CD14-positive monocyte (primary cell): ENCODE measurements around the gene ACMSD. TPM values are rescaled to one million over a fixed set of nuclear protein-coding genes. Genes with fewer than 3 reads are reported as not detected.
A peak's percentile ranks its signal among the peaks of the same experiment; 100 is the strongest.

Experiments
- DNase-seq, 3 donors: peaks; one replicate each; pipeline ENCODE4 v3.0.0-alpha.2; 2011 to 2022
- H2AFZ ChIP-seq: 2 replicates; pipeline ENCODE4 v1.6.0; 2012; ENCODE audit warnings: mild to moderate bottlenecking, low read depth, low read length, inconsistent platforms; ENCODE audit not compliant: insufficient read depth, poor library complexity, severe bottlenecking
- H3K27ac ChIP-seq, 2 donors: 1 replicate in 1 of 2; 2 replicates in 1 of 2; pipeline ENCODE4 v1.5.1; 2012 to 2013; ENCODE audit warnings: low read length in 2 of 2, control low read depth in 1 of 2, inconsistent platforms in 1 of 2, low read depth in 1 of 2, mild to moderate bottlenecking in 1 of 2
- H3K27me3 ChIP-seq, 2 donors: one replicate each; pipeline versions ENCODE4 v1.6.0 to v1.6.1; 2011 to 2013; ENCODE audit warnings: low read length in 2 of 2; ENCODE audit not compliant: control insufficient read depth in 2 of 2, insufficient read depth in 2 of 2
- H3K36me3 ChIP-seq, 2 donors: replicated peaks in 1 of 2; 1 replicate in 1 of 2; 2 replicates in 1 of 2; pipeline versions ENCODE4 v1.5.1 to v1.6.1; 2012 to 2013; ENCODE audit warnings: low read length in 2 of 2, control low read depth in 1 of 2, inconsistent platforms in 1 of 2, mild to moderate bottlenecking in 1 of 2; ENCODE audit not compliant: insufficient read depth in 2 of 2, control insufficient read depth in 1 of 2
- H3K4me1 ChIP-seq, 2 donors: 1 replicate in 1 of 2; 2 replicates in 1 of 2; pipeline versions ENCODE4 v1.5.1 to v1.6.1; 2012 to 2013; ENCODE audit warnings: low read length in 2 of 2, control low read depth in 1 of 2, inconsistent platforms in 1 of 2, mild to moderate bottlenecking in 1 of 2, moderate library complexity in 1 of 2; ENCODE audit not compliant: insufficient read depth in 2 of 2, control insufficient read depth in 1 of 2
- H3K4me2 ChIP-seq: replicated peaks from 2 replicates; pipeline ENCODE3; 2012; ENCODE audit warnings: low read length, moderate library complexity, mild to moderate bottlenecking; ENCODE audit not compliant: poor library complexity, severe bottlenecking; ENCODE audit errors: extremely low read depth
- H3K4me3 ChIP-seq, 3 experiments: fragments of 200-600 bp in 1 of 3; sonication (generic) in 1 of 3; replicated peaks in 1 of 3; 1 replicate in 2 of 3; 2 replicates in 1 of 3; pipeline ENCODE4 v1.5.1; 2011 to 2013; ENCODE audit warnings: low read length in 3 of 3, mild to moderate bottlenecking in 3 of 3, control low read depth in 2 of 3, low read depth in 2 of 3, inconsistent platforms in 1 of 3, moderate library complexity in 1 of 3
- H3K79me2 ChIP-seq: 2 replicates; pipeline ENCODE4 v1.6.0; 2012; ENCODE audit warnings: mild to moderate bottlenecking, control low read depth, inconsistent platforms, low read length, moderate library complexity; ENCODE audit not compliant: insufficient read depth
- H3K9ac ChIP-seq: 2 replicates; pipeline ENCODE4 v1.6.0; 2017; ENCODE audit warnings: low read length, mild to moderate bottlenecking; ENCODE audit not compliant: insufficient read depth, poor library complexity, severe bottlenecking
- H3K9me3 ChIP-seq, 2 donors: replicated peaks in 1 of 2; 1 replicate in 1 of 2; 2 replicates in 1 of 2; pipeline versions ENCODE4 v1.5.1 to v1.6.1; 2012 to 2013; ENCODE audit warnings: low read length in 2 of 2, control low read depth in 1 of 2; ENCODE audit not compliant: control insufficient read depth in 1 of 2, insufficient read depth in 1 of 2
- H4K20me1 ChIP-seq: 2 replicates; pipeline ENCODE4 v1.6.0; 2012; ENCODE audit warnings: mild to moderate bottlenecking, low read length, control low read depth, moderate library complexity; ENCODE audit not compliant: insufficient read depth
- H3K27ac Mint-ChIP-seq, 7 donors: one replicate each; pipeline ENCODE4 v1.8.0; 2020; ENCODE audit warnings: mild to moderate bottlenecking in 7 of 7, mixed read lengths in 7 of 7, moderate library complexity in 6 of 7, inconsistent platforms in 2 of 7
- H3K27me3 Mint-ChIP-seq, 3 donors: one replicate each; pipeline ENCODE4 v1.8.0; 2021 to 2022; ENCODE audit warnings: low read depth in 3 of 3, mild to moderate bottlenecking in 3 of 3, mixed read lengths in 3 of 3, moderate library complexity in 3 of 3, inconsistent platforms in 1 of 3
- H3K36me3 Mint-ChIP-seq, 2 donors: one replicate each; pipeline ENCODE4 v1.8.0; 2020; ENCODE audit warnings: mixed read lengths in 2 of 2, inconsistent platforms in 1 of 2, mild to moderate bottlenecking in 1 of 2
- H3K4me1 Mint-ChIP-seq: one replicate; pipeline ENCODE4 v1.8.0; 2020; ENCODE audit warnings: mild to moderate bottlenecking, mixed read lengths
- H3K4me3 Mint-ChIP-seq, 2 donors: one replicate each; pipeline ENCODE4 v1.8.0; 2020; ENCODE audit warnings: mild to moderate bottlenecking in 2 of 2, mixed read lengths in 2 of 2, moderate library complexity in 1 of 2
- H3K9me3 Mint-ChIP-seq, 7 donors: one replicate each; pipeline ENCODE4 v1.8.0; 2020 to 2022; ENCODE audit warnings: mixed read lengths in 7 of 7, mild to moderate bottlenecking in 6 of 7, moderate library complexity in 6 of 7, inconsistent platforms in 2 of 7
- CTCF ChIP-seq: fragments of 200-600 bp; IDR thresholded peaks from one replicate; pipeline ENCODE4 v1.8.0; 2022; ENCODE audit warnings: antibody characterized with exemption, mild to moderate bottlenecking
- WGBS: methylation state at CpG from one replicate; pipeline ENCODE4 v1.1.5; 2013; ENCODE audit warnings: missing lambda C conversion rate; ENCODE audit not compliant: insufficient coverage; 5-methylcytosine and 5-hydroxymethylcytosine counted together
- intact Hi-C, 2 donors: fragments of 100-400 bp; cut with micrococcal nuclease; formaldehyde crosslinking; loops; one replicate each; pipeline versions ENCODE4 v1.15.0 to v1.15.1; 2023
- polyA plus RNA-seq, 3 donors: library from polyadenylated mRNA; depleted of rRNA in 1 of 3; unstranded in 2 of 3; stranded (reverse) in 1 of 3; fragments of 300-500 nt in 2 of 3; fragments of >200 nt in 1 of 3; fragmentation: Illumina TruSeq in 2 of 3; gene quantifications; 1 replicate in 2 of 3; 2 replicates in 1 of 3; pipeline ENCODE4 v1.2.3, GENCODE V29; 2012 to 2021

The ACMSD gene
- polyA plus RNA-seq, 3 donors, result not detected

GRCh38 chr2:134944975-134945374 lies 106.6 kb downstream of the ACMSD start:
- Histone ChIP-seq H3K4me1 (peaks cover 8 to 19% of the 10 kb centered on the region in 2 donors), H3K9ac (no peak overlapping the region), H2AFZ (no peak overlapping the region), H3K4me2 (no peak overlapping the region), H4K20me1 (peaks cover 70% of the 10 kb centered on the region), H3K79me2 (peaks cover 66% of the 10 kb centered on the region), H3K9me3 (no peaks in the 10 kb centered on the region), H3K27me3 (no peaks in the 10 kb centered on the region), H3K4me3 (no peak overlapping the region), H3K36me3 (peaks cover 61 to 80% of the 10 kb centered on the region in 2 donors), H3K27ac (peak overlapping the region in 1 of 2 donors; percentile 74)
- no peak for DNase-seq
- intact Hi-C loops, result no loop called here
- no peak overlapping the region for H3K4me3 Mint-ChIP-seq
- H3K27me3 Mint-ChIP-seq, result no peaks in the 10 kb centered on the region
- peaks cover 18% of the 10 kb centered on the region for H3K4me1 Mint-ChIP-seq
- WGBS, result 82% methylated on average over 1 of the region's 1 CpG
- peak overlapping the region in 3 of 7 donors; percentile 51 to 69 (median 64) for H3K27ac Mint-ChIP-seq
- no peak for TF ChIP-seq CTCF
- H3K9me3 Mint-ChIP-seq, result no peaks in the 10 kb centered on the region
- H3K36me3 Mint-ChIP-seq, result peaks cover 47 to 71% of the 10 kb centered on the region in 2 donors

- peaks cover 68% of the 10 kb centered on the region for H3K79me2 ChIP-seq
Measured at GRCh38 chr2:134946073-134946472, 107.7 kb downstream of the ACMSD start.

More at GRCh38 chr2:134946073-134946472, 107.7 kb downstream of the ACMSD start:
- Histone ChIP-seq H3K4me3 (no peak overlapping the region), H3K9ac (no peak overlapping the region), H3K27ac (no peak overlapping the region), H3K4me1 (peaks cover 8 to 19% of the 10 kb centered on the region in 2 donors), H4K20me1 (peaks cover 72% of the 10 kb centered on the region), H2AFZ (no peak overlapping the region), H3K9me3 (no peaks in the 10 kb centered on the region), H3K27me3 (no peaks in the 10 kb centered on the region), H3K36me3 (peaks cover 56 to 79% of the 10 kb centered on the region in 2 donors), H3K4me2 (no peak overlapping the region)
- Mint-ChIP-seq H3K36me3 (peaks cover 46 to 69% of the 10 kb centered on the region in 2 donors), H3K4me3 (no peak overlapping the region), H3K27ac (no peak overlapping the region), H3K9me3 (no peaks in the 10 kb centered on the region), H3K27me3 (no peaks in the 10 kb centered on the region), H3K4me1 (peaks cover 21% of the 10 kb centered on the region)
- intact Hi-C loops, result no loop called here
- no peak for DNase-seq
- WGBS, result 92% methylated on average over 2 of the region's 6 CpGs
- no peak for TF ChIP-seq CTCF
